NCI-H69 (cell line): ENCODE data around the gene SCAMP4.

ENCODE experiments used
- DNase-seq: peaks from one replicate; lab custom pipeline; 2025; lab: John Stamatoyannopoulos, UW

The SCAMP4 gene

GRCh38 chr19:1956868-1957492, 51.8 kb downstream of the SCAMP4 start:
- no peak for DNase-seq

GRCh38 chr19:1957562-1958248, 52.5 kb downstream of the SCAMP4 start:
- no peak for DNase-seq

- no peak for DNase-seq
Observed at GRCh38 chr19:1959928-1960589, 54.9 kb downstream of the SCAMP4 start.

GRCh38 chr19:1961000-1961883, 56.0 kb downstream of the SCAMP4 start:
- no peak for DNase-seq

GRCh38 chr19:1962674-1963073, 57.5 kb downstream of the SCAMP4 start:
- no peak for DNase-seq

- no peak for DNase-seq
Observed at GRCh38 chr19:1967087-1967608, 61.9 kb downstream of the SCAMP4 start.

- no peak for DNase-seq
Observed at GRCh38 chr19:1968279-1969175, 63.3 kb downstream of the SCAMP4 start.

GRCh38 chr19:1969176-1970002, 64.2 kb downstream of the SCAMP4 start:
- DNase-seq: no peak

GRCh38 chr19:1970003-1970805, 65.0 kb downstream of the SCAMP4 start:
- no peak for DNase-seq

GRCh38 chr19:1970806-1971502, 65.8 kb downstream of the SCAMP4 start:
- DNase-seq: no peak

- no peak for DNase-seq
Observed at GRCh38 chr19:1974381-1975161, 69.4 kb downstream of the SCAMP4 start.

- no peak for DNase-seq
Observed at GRCh38 chr19:1975162-1975480, 69.9 kb downstream of the SCAMP4 start.
